Posterior vena cava (tissue), 2 donors: Measurements from ENCODE around the gene TGFBI. TPM values are rescaled to one million over a fixed set of nuclear protein-coding genes. Genes with fewer than 3 reads are reported as not detected.

Experiments used
- DNase-seq: peaks from one replicate; pipeline ENCODE4 v3.0.0-alpha.2; 2020; ENCODE audit warnings: low spot score
- intact Hi-C, 2 donors: fragments of 100-400 bp; cut with DNase I; formaldehyde crosslinking; loops; one replicate each; pipeline versions ENCODE4 v1.14.1 to v1.14.2; 2022 to 2023
- total RNA-seq, 2 donors: library from RNA; stranded (reverse); fragmentation: NEBNext Ultra II Directional; extraction: Animal tissue kit (Norgen Biotek cat#: 25700); gene quantifications; one replicate each; pipeline ENCODE4 v1.2.1, GENCODE V29; 2021
- donor health status: DM: yes; HTN: yes; CAD: no.
- donor health status: DM: yes; HTN: yes; CAD: no.

TGFBI gene
- total RNA-seq, 2 donors from 2014 or later = 173 to 286 TPM

DNA sequence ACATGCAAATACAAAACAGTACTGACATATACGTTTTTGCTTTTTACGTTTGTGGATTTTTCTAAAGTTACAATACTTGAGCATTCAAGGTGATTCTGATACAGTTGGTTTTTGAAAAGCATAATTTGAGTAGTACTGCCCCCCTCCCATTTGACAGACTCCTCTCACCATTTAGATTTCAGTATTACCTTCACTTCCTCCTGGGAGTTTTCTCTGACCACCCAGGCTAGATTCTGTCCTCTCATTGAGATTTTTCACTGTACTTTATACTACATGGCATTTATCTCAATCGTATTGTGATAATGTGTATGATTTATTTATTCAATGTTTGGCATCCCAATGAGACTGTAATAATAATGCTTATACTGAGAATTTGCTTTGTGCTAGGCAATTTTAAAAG is 71.1 kb downstream of the TGFBI start:
- intact Hi-C loops = no loop called here
- DNase-seq = no peak

DNA sequence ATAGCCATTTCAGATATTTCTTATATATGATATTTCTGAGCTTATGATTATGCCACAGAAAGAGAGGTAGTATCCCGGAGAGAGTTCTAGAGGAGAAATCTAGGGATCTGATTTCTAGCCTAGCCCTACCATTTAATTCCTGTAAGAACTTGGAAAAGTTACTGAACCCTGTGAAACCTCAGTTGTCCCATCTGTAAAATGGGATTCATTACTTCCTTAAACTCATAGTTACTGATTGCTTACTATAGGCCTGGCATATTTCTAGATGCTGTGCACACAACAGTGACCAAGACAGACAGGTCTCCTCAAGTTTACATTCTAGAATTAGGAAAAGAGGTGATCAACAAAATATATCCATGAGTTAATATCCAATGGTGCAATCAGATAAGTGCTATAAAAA is 73.1 kb downstream of the TGFBI start:
- DNase-seq = no peak
- intact Hi-C loops = no loop called here

DNA sequence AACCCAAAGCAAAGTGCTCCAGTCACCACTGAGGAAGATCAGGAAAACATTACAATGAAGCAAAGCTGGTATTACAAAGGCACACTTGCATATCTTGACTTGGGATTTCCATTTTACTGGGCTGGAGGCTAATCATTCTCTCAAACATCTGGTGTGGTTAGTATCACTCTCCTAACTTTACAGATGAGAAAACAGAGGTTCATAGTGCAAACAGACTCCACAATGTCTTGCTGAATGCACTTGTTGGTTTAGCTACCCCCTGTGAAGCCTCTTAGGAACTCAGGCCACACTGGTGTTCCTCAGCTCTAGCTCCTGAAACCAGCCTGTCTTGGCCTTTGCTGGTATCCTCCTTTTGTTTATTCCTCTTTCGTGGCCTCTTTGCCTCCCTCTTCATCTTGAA is 74.3 kb downstream of the TGFBI start:
- intact Hi-C loops = no loop called here

DNA sequence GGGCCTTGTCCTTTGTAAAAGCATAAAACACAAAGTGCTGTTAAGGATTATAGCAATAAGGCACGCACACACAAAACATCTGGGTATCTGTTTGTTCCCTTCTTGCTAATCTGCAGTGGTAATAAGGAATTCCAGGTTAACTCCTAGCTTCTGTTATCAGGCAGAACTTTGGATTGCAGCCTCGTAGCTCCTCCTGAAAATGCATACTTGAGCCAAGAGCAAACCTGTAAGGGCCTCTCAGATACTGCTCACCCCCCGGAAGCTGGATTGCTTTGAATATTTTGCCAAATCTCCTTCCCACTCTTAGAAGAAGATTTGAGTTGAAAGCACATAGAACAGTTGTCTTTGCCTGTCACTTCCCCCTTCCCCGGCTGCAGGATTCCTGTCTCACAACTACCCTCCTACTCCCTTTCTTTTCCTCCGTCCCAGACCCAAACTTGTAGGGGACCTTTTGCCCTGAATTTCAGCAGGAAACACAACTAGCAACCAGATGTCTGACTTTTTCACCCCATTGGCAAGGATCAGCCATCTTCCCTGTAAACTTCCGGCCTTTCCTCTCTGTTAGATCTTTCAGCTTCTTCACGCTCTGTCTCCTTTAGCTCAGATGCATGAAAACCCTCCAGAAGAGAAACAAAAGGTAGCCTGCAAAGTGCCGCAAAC is 75.6 kb downstream of the TGFBI start:
- no peak for DNase-seq
- intact Hi-C loops = no loop called here

More for the DNA sequence above, 74.3 kb downstream of the TGFBI start:
- no peak for DNase-seq

DNA sequence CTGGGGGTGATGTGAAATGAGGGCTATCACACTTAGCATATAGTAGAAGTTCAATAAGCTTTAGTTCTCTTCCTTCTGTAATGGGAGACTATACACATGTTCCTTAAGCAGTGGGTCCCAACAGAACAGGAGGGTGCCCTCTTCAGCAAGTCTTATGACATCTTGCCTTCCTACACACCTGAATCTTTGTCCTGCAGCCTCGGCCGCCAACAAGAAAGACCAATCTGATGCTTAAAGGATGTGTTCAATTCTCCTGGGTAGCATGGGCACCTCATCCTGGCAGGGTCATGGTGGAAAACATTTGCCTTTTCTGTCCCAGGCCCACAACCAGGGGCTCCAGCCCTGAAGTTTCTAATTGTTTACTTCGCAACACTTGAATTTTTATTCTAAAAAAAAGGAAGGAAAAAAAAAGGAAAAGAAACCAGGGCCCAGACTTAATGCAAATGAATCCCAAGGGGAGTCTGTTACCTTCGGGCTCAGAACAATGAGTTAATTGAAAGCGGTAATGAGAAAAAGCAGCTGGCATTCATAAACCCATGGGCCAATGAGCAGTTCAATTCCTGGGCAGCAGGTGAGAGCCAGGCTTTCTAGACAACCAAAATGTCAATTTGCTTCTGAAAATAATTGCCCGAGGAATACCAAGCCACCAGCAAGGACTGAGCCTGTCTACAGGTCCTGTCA is 77.7 kb downstream of the TGFBI start:
- intact Hi-C loops = no loop called here
- DNase-seq = no peak

DNA sequence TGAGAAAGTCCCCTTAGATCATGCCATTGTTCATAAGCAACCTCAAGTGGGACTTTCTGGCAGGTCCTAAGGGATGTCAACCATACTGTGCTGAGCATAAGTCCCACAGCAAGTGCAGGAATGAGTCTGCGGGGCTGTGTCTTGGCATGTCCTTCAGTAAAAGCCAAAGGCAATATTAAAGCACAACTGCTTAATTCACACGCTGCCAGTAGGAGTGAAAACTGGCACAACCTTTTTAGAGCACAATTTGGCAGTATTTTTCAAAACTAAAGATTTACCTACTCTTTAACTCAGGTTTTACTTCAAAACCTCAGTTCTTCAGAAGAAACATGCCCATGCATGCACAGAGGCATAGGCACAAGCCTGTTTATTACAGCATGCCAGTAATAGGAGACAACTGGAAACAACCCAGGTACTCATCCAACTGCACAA is 79.4 kb downstream of the TGFBI start:
- no peak for DNase-seq
- intact Hi-C loops = no loop called here

DNA sequence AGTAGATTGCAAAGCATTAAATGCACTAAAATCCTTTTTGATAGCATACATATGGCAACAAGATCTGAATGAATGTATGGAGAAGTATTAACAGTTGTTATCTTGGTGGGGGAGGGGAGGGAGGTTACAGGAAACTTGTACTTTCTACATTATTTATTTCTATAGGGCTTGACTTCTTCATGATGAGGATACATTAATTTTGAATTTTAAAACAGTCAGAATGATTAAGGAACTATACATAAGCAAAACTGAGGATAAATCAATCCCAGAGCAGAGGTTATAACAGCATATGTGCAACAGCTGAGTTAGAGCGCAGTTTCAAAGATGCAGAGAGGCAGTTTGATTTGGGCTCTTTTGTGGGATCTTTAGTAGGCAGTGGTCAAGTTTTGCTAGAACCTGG is 80.0 kb downstream of the TGFBI start:
- intact Hi-C loops = no loop called here
- no peak for DNase-seq

DNA sequence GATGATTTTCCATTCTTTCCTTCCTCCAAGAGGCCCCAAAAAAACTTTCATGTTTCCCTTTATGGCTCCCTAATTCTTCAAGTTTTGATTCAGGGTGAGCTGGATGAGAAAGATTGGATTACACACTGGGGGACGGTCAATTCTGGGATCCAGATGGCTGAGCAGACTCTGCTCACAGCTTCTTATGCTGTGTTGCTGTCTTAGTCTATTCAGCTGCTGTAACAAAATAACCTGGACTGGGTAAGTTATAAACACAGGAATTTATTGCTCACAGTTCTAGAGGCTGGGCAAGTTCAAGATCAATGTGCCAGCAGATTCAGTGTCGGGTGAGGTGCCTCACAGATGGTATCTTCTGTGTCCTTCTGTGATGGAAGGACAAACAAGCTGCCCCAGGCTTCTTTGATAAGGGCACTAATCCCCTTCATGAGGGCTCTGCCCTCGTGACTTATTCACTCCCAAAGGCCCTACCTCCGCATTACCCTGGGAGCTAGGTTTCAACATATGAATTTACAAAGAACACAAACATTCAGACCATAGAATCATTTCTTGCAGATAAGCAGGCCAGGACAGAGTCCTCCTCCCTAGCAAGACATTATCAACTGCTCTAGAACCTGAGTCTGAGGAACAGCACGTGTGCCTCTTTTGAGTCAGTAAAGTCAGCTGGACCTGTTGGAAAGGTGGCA is 80.8 kb downstream of the TGFBI start:
- no peak for DNase-seq
- intact Hi-C loops = loop anchor here in 1 of 2 donors (5.0 kb wide), 1 partner anchor 548 kb away; no protein-coding TSS in a partner anchor

Other genes starting within 250 kb of the TGFBI start
- gene SLC25A48, start 194.3 kb upstream of the TGFBI start, total RNA-seq = under 1 TPM; 0.10 to 0.19 TPM
- not detected for gene IL9, start 133.1 kb upstream of the TGFBI start, total RNA-seq
- not detected for gene LECT2, start 74.0 kb upstream of the TGFBI start, total RNA-seq
- gene SMAD5, start 103.9 kb downstream of the TGFBI start, total RNA-seq = 10 to 100 TPM; 71.0 to 79.2 TPM
- not detected for gene SMIM32, start 164.2 kb downstream of the TGFBI start, total RNA-seq